Glomerular visceral epithelial cell (primary cell): ENCODE measurements around the gene TBC1D22B.
"Not testable (repeated sequence)": the region's sequence is repeated elsewhere in the genome, so short reads cannot be mapped to it uniquely, and the experiment has no call there.

Experiments used
- DNase-seq: peaks from one replicate; pipeline ENCODE4 v3.0.0-alpha.2; 2016; ENCODE audit errors: extremely low spot score

TBC1D22B gene

GRCh38 chr6:37265860-37266259 is 8.3 kb downstream of the TBC1D22B start:
- no peak for DNase-seq

GRCh38 chr6:37269105-37269504 is 11.5 kb downstream of the TBC1D22B start:
- DNase-seq: no peak

- no peak for DNase-seq
Observed at GRCh38 chr6:37272834-37273566, 15.4 kb downstream of the TBC1D22B start.

DNA sequence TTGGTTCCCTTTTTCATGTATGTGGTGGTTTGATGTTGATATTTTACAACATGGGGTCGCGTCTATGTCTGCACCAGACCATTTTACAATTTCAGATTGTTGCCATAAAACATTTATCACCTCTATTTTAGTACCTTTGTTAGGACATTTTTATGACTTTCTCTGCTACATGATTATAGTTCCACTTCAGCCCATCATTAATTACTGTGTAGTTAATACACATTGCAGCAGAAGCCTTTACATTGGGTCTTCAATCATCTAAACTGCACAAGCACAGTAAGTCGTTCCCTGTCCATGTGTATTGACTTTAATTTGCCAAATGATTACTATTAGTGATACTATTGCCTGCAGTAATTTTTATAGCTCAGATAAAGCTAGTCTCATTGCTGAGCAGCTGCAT is 16.1 kb downstream of the TBC1D22B start:
- no peak for DNase-seq

GRCh38 chr6:37275350-37275749 is 17.8 kb downstream of the TBC1D22B start:
- DNase-seq: no peak

DNA sequence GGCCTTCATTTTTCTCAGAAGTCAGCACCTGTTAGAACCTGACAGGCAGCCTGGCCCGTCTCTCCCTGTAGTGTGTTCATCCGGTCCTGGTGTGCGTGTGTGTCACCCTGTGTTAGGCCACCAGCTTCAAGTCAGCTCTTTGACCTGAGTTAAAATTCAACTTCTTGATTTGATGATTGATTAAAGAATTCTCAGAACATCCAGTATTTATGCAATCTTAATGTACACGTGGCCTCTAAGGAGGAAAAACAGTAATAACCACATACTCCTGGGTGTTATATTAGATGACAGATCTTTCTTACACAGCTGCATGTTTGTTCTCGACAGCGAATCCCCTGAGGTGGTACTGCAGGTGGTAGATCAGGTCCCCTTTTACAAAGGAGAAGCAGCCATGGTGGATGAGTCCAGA is 19.4 kb downstream of the TBC1D22B start:
- no peak for DNase-seq

DNA sequence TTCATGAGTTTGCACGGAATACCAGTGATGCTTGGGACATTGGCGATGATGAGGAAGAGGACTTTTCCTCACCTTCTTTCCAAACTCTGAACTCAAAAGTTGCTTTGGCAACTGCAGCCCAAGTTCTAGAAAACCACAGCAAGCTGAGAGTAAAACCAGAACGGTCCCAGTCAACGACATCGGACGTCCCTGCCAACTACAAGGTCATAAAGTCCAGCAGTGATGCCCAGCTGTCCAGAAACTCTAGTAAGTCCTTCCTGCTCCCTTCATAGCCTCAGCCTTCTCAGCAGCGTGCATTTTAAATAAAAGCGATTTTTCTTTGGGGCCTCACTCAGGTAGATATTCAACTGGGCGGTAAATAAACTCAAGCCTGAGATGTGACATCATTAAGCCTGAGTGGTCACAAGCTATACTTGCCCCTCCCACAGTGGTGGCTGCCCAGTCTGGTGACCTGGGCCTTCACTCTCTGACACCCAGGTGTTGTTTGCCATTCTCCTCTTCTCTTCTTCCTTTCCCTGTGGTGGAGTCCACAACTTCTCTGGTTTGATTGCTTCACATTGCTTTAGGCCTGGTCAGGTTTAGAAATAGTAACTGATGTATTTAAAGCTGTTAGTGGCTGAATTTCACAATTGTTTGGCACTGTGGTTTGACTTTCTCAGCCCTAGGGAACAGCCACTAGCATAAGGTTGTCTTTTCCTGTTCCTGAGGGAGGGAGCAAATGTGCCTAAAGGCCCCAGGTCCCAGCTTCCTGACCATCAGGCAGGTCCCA is 22.0 kb downstream of the TBC1D22B start:
- no peak for DNase-seq

GRCh38 chr6:37280162-37280887 is 22.8 kb downstream of the TBC1D22B start:
- no peak for DNase-seq

- no peak for DNase-seq
Observed at GRCh38 chr6:37282371-37282770, 24.8 kb downstream of the TBC1D22B start.

DNA sequence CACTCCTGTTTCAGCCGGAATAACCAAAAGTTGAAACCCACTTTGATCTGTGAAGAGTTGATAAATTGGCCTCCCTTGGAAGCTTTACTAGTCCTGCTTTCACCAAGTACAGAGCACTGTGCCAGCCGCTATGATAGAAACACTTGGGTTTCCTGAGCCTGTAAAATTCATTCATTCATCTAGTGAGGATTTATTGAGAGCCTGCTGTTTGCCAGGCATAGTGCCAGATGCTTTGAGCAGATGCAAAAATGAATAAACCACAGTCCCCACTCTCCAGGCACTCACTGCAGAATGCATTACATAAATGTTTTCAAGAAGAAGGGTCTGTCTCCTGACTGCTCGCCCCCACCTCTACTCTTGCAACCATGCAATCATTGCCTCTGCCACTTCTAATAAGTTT is 25.7 kb downstream of the TBC1D22B start:
- DNase-seq: no peak

DNA sequence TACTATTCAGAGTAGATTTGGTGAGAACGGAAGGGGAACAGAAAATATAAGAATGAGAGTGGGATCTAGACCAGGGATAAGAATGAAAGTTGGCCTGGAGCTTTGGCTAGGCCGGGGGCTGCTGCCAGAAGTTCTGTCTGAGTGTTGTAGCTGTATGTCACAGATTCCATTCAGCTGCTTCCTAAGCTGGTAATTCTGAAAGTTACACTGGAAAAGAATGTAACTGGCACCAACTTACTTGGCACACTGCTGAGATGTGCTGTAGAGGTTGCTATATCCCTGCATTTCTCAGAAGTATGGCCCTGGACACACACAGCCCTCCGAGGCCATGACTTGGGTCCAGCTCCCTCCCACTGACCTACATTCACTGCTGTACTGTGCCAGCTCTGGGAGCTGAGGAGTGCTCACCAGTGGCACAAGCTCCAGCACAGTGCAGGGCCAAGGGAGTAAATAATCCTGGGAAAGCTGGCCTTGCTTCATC is 26.1 kb downstream of the TBC1D22B start:
- no peak for DNase-seq

GRCh38 chr6:37284781-37285180 is 27.2 kb downstream of the TBC1D22B start:
- DNase-seq: no peak

- peak; percentile 44 for DNase-seq
Observed at GRCh38 chr6:37285861-37286311, 28.3 kb downstream of the TBC1D22B start.

- DNase-seq: no peak
Observed at GRCh38 chr6:37287519-37288157, 30.1 kb downstream of the TBC1D22B start.

DNA sequence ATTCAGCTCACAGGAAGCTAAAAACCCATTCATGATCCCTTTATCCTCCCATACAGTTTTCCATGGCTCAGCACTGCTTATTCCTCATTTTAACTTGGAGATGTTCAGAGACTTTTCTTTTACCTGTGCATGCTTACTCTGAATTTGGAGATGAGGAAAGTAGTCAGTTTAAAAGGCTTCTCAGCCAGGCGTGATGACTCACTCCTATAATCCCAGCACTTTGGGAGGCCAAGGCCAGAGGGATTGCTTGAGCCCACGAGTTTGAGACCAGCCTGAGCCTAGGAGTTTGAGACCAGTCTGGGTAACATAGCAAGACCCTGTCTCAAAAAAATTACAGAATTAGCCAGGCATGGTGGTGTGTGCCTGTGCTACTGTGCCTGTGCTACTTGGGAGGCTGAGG is 30.7 kb downstream of the TBC1D22B start:
- DNase-seq: no peak

GRCh38 chr6:37289931-37290330 is 32.4 kb downstream of the TBC1D22B start:
- DNase-seq: no peak

DNA sequence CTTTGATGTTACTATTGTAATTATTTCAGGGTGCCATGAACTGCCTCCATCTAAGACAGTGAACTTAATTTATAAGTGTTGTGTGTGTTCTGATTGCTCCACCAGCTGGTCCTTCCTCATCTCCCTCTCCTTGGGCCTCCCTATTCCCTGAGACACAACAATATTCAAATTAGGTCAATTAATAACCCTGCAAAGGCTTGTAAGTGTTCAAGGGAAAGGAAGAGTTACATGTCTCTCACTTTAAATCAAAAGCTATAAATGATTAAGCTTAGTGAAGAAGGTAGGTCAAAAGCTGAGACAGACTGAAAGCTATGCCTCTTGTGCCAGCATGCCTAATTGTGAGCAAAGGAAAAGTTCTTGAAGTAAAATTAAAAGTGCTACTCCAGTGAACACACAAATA is 35.9 kb downstream of the TBC1D22B start:
- DNase-seq: no peak

DNA sequence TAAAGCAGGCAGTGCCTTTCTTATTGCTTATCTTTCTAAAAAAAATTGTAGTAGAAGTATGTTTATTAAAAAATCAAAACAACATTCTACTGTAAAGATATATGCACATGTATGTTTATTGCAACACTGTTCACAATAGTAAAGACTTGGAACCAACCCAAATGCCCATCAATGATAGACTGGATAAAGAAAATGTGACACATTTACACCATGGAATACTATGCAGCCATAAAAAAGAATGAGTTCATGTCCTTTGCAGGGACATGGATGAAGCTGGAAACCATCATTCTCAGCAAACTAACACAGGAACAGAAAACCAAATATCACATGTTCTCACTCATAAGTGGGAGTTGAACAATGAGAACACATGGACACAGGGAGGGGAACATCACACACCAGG is 40.1 kb downstream of the TBC1D22B start:
- not testable (repeated sequence) for DNase-seq

- DNase-seq: no peak
Observed at GRCh38 chr6:37298958-37299357, 41.4 kb downstream of the TBC1D22B start.

DNA sequence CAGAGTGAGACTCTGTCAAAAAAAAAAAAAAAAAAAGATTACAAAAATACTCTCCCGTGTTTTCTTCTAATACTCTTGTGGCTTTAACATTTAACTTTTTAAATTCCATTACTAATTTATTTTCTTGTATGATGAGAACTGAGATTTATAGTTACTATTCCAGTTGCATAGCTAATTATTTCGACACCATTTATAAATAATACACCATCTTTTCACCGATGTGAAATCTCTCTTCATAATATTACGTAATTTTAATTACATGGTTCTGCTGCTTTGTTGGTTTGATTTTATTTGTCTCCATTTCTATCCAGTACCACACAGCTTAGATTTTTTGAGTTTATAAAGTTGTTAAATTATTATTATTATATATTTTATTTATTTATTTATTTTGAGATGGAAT is 42.4 kb downstream of the TBC1D22B start:
- DNase-seq: no peak

DNA sequence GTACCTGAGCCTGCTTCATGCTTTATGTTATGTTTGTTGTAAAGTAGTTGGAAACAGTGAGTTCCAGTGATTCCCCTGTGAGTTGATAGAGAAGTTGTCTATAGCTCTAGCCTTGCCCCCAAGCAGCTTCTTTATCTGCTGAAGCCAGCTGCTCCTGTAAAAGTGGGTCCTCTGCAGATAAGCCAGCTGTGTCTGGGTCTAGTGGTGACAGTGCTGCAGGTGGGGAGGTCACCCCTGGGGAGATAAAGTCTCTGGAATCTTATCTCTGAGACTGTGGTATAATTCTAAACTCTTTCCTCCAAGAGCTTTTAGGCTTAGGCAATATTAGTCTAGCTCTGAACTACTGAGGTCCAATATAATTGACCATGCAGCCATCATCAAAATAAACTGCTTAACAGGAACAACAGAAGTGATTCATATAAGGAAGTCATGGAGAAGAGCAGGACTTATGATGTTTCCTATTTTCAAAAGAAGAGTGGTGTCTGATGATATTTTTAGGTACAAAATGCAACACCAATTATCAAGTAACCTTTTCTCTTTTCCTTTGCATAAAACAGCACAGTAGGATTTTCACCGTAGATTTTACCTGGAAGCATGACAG is 44.6 kb downstream of the TBC1D22B start:
- no peak for DNase-seq
